GM23338 (cell line): Measurements from ENCODE around the gene C1RL. TPM values are rescaled to one million over a fixed set of nuclear protein-coding genes. Genes with fewer than 3 reads are reported as not detected.

Experiments
- ATAC-seq: fragments of 200-7000 bp; cut with Tn5 transposase; 3 replicates; pipeline ENCODE4 v1.9.1; 2020
- DNase-seq: peaks from one replicate; pipeline ENCODE4 v3.0.0-alpha.2; 2015; ENCODE audit warnings: low spot score
- H2AFZ ChIP-seq: fragments of 200-600 bp; sonication (generic); 2 replicates; pipeline ENCODE4 v1.8.0; 2016; ENCODE audit warnings: antibody characterized with exemption, mild to moderate bottlenecking, moderate library complexity
- H3F3A ChIP-seq: fragments of 200-600 bp; sonication (generic); replicated peaks from 2 replicates; pipeline ENCODE4 v1.8.0; 2017; ENCODE audit warnings: antibody characterized with exemption, mixed run types, low read depth
- H3K27ac ChIP-seq: fragments of 200-600 bp; sonication (generic); 2 replicates; pipeline ENCODE4 v1.6.1; 2016; ENCODE audit warnings: low read depth
- H3K27me3 ChIP-seq: fragments of 200-600 bp; sonication (generic); 2 replicates; pipeline ENCODE4 v1.8.0; 2016; ENCODE audit warnings: mild to moderate bottlenecking, mixed run types, moderate library complexity; ENCODE audit not compliant: insufficient read depth
- H3K36me3 ChIP-seq: fragments of 200-600 bp; sonication (generic); 2 replicates; pipeline ENCODE4 v1.8.0; 2016; ENCODE audit warnings: mild to moderate bottlenecking; ENCODE audit not compliant: insufficient read depth
- H3K4me1 ChIP-seq: fragments of 200-600 bp; sonication (generic); 2 replicates; pipeline ENCODE4 v1.8.0; 2016; ENCODE audit warnings: mild to moderate bottlenecking, moderate library complexity; ENCODE audit not compliant: insufficient read depth
- H3K4me2 ChIP-seq: fragments of 200-600 bp; sonication (generic); 2 replicates; pipeline ENCODE4 v1.7.1; 2017; ENCODE audit warnings: mixed run types
- H3K4me3 ChIP-seq: fragments of 200-600 bp; sonication (generic); 2 replicates; pipeline ENCODE4 v1.6.1; 2016; ENCODE audit warnings: mixed run types
- H3K79me2 ChIP-seq: fragments of 200-600 bp; sonication (generic); replicated peaks from 2 replicates; pipeline ENCODE4 v1.8.0; 2017; ENCODE audit warnings: mild to moderate bottlenecking; ENCODE audit not compliant: insufficient read depth
- H3K9me2 ChIP-seq: fragments of 200-600 bp; sonication (generic); 2 replicates; pipeline ENCODE4 v1.8.0; 2017; ENCODE audit not compliant: insufficient read depth
- H4K20me1 ChIP-seq: fragments of 200-600 bp; sonication (generic); replicated peaks from 2 replicates; pipeline ENCODE4 v1.8.0; 2017; ENCODE audit warnings: mild to moderate bottlenecking; ENCODE audit not compliant: insufficient read depth
- H3K27ac Mint-ChIP-seq: 2 replicates; pipeline ENCODE4 v1.8.0; 2020; ENCODE audit warnings: inconsistent platforms, mild to moderate bottlenecking, moderate library complexity, mixed read lengths
- H3K27me3 Mint-ChIP-seq: 3 replicates; pipeline ENCODE4 v1.8.0; 2022; ENCODE audit warnings: low read depth, mild to moderate bottlenecking, moderate library complexity, mixed read lengths, inconsistent platforms; ENCODE audit not compliant: insufficient read depth, poor library complexity
- H3K36me3 Mint-ChIP-seq: 3 replicates; pipeline ENCODE4 v1.8.0; 2021; ENCODE audit warnings: low read depth, mild to moderate bottlenecking, inconsistent platforms, moderate library complexity, mixed read lengths
- H3K4me1 Mint-ChIP-seq: 3 replicates; pipeline ENCODE4 v1.8.0; 2020; ENCODE audit warnings: mild to moderate bottlenecking, inconsistent platforms, mixed read lengths
- H3K4me3 Mint-ChIP-seq: 3 replicates; pipeline ENCODE4 v1.8.0; 2021; ENCODE audit warnings: moderate library complexity, mild to moderate bottlenecking, inconsistent platforms, mixed read lengths
- H3K9me3 Mint-ChIP-seq: 3 replicates; pipeline ENCODE4 v1.8.0; 2020; ENCODE audit warnings: moderate library complexity, mild to moderate bottlenecking, inconsistent platforms, mixed read lengths
- CTCF ChIP-seq, 2 experiments: fragments of 200-600 bp in 1 of 2; sonication (generic) in 1 of 2; conservative IDR thresholded peaks; 2 replicates each; pipeline versions ENCODE4 v1.5.1 to v1.6.1; 2016 to 2017; ENCODE audit warnings: antibody characterized with exemption in 2 of 2, low read depth in 2 of 2, mild to moderate bottlenecking in 2 of 2, moderate library complexity in 1 of 2
- EZH2 ChIP-seq: fragments of 200-600 bp; sonication (generic); IDR thresholded peaks from one replicate; pipeline ENCODE4 v1.8.0; 2017; ENCODE audit warnings: antibody characterized with exemption, mild to moderate bottlenecking, low read depth; ENCODE audit not compliant: unreplicated experiment
- ZNF331 ChIP-seq: fragments of 250-450 bp; sonication (Bioruptor Pico); IDR thresholded peaks from 2 replicates; pipeline ENCODE4 v1.5.0; 2020; ENCODE audit warnings: low read depth, mild to moderate bottlenecking, moderate library complexity
- polyA plus RNA-seq: library from polyadenylated mRNA; unstranded; fragments of >200 nt; fragmentation: Nextera tagmentation; extraction: Ambion mirVana; gene quantifications from 2 replicates; pipeline ENCODE4 v1.2.1, GENCODE V29; 2016
- total RNA-seq: library from RNA; depleted of rRNA; stranded (reverse); fragments of >200 nt; shearing (Covaris generic); gene quantifications from 2 replicates; pipeline ENCODE4 v1.2.3, GENCODE V29; 2014
- TF ChIP-seq, protein P1 (sequence below): fragments of 250-450 bp; sonication (Bioruptor Pico); IDR thresholded peaks from 2 replicates; pipeline ENCODE4 v1.5.0; 2020; ENCODE audit warnings: mild to moderate bottlenecking, moderate library complexity
- TF ChIP-seq, protein P2 (sequence below): IDR thresholded peaks from one replicate; pipeline ENCODE4 v1.6.1; 2018; ENCODE audit warnings: antibody characterized with exemption; ENCODE audit not compliant: unreplicated experiment

Gene C1RL
- total and polyA plus RNA-seq, 2 experiments from 2014 or later, result 7.3 to 8.8 TPM

DNA sequence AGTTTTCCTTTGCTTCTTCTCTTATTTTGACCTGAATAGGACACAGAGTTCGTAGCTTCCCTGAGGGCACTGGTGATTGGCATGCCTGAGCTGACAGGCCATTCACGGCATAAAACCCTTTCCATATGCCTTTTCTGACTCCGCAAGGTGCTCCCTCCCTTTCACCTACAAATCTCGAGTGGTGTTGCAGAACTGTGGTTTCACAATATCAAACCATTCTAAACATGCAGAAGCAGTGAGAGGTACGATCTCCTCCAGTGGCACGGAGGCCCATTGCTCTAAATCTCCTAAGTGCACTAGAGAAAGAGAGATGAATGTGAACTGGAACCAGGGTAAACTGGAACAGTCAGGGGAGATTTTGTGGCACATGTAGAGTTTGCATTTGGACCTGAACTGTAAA lies 45.0 kb upstream of the C1RL start (continued):
- TF ChIP-seq, protein P1, sequence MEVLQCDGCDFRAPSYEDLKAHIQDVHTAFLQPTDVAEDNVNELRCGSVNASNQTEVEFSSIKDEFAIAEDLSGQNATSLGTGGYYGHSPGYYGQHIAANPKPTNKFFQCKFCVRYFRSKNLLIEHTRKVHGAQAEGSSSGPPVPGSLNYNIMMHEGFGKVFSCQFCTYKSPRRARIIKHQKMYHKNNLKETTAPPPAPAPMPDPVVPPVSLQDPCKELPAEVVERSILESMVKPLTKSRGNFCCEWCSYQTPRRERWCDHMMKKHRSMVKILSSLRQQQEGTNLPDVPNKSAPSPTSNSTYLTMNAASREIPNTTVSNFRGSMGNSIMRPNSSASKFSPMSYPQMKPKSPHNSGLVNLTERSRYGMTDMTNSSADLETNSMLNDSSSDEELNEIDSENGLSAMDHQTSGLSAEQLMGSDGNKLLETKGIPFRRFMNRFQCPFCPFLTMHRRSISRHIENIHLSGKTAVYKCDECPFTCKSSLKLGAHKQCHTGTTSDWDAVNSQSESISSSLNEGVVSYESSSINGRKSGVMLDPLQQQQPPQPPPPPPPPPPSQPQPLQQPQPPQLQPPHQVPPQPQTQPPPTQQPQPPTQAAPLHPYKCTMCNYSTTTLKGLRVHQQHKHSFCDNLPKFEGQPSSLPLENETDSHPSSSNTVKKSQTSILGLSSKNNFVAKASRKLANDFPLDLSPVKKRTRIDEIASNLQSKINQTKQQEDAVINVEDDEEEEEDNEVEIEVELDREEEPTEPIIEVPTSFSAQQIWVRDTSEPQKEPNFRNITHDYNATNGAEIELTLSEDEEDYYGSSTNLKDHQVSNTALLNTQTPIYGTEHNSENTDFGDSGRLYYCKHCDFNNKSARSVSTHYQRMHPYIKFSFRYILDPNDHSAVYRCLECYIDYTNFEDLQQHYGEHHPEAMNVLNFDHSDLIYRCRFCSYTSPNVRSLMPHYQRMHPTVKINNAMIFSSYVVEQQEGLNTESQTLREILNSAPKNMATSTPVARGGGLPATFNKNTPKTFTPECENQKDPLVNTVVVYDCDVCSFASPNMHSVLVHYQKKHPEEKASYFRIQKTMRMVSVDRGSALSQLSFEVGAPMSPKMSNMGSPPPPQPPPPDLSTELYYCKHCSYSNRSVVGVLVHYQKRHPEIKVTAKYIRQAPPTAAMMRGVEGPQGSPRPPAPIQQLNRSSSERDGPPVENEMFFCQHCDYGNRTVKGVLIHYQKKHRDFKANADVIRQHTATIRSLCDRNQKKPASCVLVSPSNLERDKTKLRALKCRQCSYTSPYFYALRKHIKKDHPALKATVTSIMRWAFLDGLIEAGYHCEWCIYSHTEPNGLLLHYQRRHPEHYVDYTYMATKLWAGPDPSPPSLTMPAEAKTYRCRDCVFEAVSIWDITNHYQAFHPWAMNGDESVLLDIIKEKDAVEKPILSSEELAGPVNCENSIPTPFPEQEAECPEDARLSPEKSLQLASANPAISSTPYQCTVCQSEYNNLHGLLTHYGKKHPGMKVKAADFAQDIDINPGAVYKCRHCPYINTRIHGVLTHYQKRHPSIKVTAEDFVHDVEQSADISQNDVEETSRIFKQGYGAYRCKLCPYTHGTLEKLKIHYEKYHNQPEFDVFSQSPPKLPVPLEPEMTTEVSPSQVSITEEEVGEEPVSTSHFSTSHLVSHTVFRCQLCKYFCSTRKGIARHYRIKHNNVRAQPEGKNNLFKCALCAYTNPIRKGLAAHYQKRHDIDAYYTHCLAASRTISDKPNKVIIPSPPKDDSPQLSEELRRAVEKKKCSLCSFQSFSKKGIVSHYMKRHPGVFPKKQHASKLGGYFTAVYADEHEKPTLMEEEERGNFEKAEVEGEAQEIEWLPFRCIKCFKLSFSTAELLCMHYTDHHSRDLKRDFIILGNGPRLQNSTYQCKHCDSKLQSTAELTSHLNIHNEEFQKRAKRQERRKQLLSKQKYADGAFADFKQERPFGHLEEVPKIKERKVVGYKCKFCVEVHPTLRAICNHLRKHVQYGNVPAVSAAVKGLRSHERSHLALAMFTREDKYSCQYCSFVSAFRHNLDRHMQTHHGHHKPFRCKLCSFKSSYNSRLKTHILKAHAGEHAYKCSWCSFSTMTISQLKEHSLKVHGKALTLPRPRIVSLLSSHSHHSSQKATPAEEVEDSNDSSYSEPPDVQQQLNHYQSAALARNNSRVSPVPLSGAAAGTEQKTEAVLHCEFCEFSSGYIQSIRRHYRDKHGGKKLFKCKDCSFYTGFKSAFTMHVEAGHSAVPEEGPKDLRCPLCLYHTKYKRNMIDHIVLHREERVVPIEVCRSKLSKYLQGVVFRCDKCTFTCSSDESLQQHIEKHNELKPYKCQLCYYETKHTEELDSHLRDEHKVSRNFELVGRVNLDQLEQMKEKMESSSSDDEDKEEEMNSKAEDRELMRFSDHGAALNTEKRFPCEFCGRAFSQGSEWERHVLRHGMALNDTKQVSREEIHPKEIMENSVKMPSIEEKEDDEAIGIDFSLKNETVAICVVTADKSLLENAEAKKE, result no peak
- TF ChIP-seq EZH2 (no peak), ZNF331 (CRISPR knock-in tag) (no peak)

- no peaks in the 10 kb centered on the region for H3K27me3 ChIP-seq
- H2AFZ ChIP-seq, result no peak overlapping the region
- DNase-seq, result no peak
- H3K9me3 Mint-ChIP-seq, result no peaks in the 10 kb centered on the region; the same call in 2 of the 3 replicates
- no peaks in the 10 kb centered on the region; the same call in 1 of the 2 replicates for H3K36me3 ChIP-seq
- H3F3A ChIP-seq, result no peaks in the 10 kb centered on the region
- H3K4me1 Mint-ChIP-seq, result no peaks in the 10 kb centered on the region
- ATAC-seq, result no peak
- H3K9me2 ChIP-seq, result no peaks in the 10 kb centered on the region
- no peaks in the 10 kb centered on the region; the same call in 1 of the 2 replicates for H4K20me1 ChIP-seq
- H3K27ac ChIP-seq, result no peak overlapping the region
- TF ChIP-seq ZNF331 (CRISPR knock-in tag) (no peak), CTCF (conservative IDR thresholded peaks at IDR 0.05; ENCODE audit: low read depth in 2 of 2) (no peak)
- TF ChIP-seq, protein P2, sequence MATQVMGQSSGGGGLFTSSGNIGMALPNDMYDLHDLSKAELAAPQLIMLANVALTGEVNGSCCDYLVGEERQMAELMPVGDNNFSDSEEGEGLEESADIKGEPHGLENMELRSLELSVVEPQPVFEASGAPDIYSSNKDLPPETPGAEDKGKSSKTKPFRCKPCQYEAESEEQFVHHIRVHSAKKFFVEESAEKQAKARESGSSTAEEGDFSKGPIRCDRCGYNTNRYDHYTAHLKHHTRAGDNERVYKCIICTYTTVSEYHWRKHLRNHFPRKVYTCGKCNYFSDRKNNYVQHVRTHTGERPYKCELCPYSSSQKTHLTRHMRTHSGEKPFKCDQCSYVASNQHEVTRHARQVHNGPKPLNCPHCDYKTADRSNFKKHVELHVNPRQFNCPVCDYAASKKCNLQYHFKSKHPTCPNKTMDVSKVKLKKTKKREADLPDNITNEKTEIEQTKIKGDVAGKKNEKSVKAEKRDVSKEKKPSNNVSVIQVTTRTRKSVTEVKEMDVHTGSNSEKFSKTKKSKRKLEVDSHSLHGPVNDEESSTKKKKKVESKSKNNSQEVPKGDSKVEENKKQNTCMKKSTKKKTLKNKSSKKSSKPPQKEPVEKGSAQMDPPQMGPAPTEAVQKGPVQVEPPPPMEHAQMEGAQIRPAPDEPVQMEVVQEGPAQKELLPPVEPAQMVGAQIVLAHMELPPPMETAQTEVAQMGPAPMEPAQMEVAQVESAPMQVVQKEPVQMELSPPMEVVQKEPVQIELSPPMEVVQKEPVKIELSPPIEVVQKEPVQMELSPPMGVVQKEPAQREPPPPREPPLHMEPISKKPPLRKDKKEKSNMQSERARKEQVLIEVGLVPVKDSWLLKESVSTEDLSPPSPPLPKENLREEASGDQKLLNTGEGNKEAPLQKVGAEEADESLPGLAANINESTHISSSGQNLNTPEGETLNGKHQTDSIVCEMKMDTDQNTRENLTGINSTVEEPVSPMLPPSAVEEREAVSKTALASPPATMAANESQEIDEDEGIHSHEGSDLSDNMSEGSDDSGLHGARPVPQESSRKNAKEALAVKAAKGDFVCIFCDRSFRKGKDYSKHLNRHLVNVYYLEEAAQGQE, result no peak
- no peaks in the 10 kb centered on the region for H3K4me1 ChIP-seq
- no peak overlapping the region for H3K4me2 ChIP-seq
- H3K27me3 Mint-ChIP-seq, result peaks cover 2% of the 10 kb centered on the region
- no peak overlapping the region for H3K27ac Mint-ChIP-seq
- H3K4me3 Mint-ChIP-seq, result no peak overlapping the region
- H3K79me2 ChIP-seq, result no peaks in the 10 kb centered on the region
- H3K36me3 Mint-ChIP-seq, result peaks cover 4% of the 10 kb centered on the region; the same call in 1 of the 3 replicates
- no peak overlapping the region for H3K4me3 ChIP-seq
Observed at GRCh38 chr12:7152818-7153217, 43.8 kb upstream of the C1RL start.
